HepG2 (cell line): Measurements from ENCODE around the gene IFNA1. TPM values are rescaled to one million over a fixed set of nuclear protein-coding genes. Genes with fewer than 3 reads are reported as not detected.

ENCODE experiments used
- ATAC-seq: fragments of 200-7000 bp; cut with Tn5 transposase; 3 replicates; pipeline ENCODE4 v1.9.1; 2020; ENCODE audit warnings: mild to moderate bottlenecking, moderate library complexity
- BruUV-seq: library from RNA; stranded (reverse); fragments of 400-500 nt; replicated peaks from 2 replicates; lab custom pipeline; 2021; lab: Mats Ljungman, UMichigan
- CTCF ChIA-PET: fragments of 300-600 bp; formaldehyde crosslinking; extraction: SDS; loops from one replicate; lab custom pipeline; 2021; ENCODE audit warnings: low total read pairs, inconsistent platforms, low intra/inter-chr PET ratio; lab: Yijun Ruan, JAX
- POLR2A ChIA-PET: fragments of 350-600 bp; sonication (Branson Sonifier 250); formaldehyde crosslinking; loops from one replicate; lab custom pipeline; 2020; ENCODE audit warnings: antibody characterized with exemption, inconsistent platforms; lab: Yijun Ruan, JAX
- DNase-seq: peaks from one replicate; pipeline ENCODE4 v3.0.0-alpha.2; 2015; ENCODE audit warnings: low spot score
- FAIRE-seq: peaks from 3 replicates; lab custom pipeline; 2011; peaks lifted over from hg19 to GRCh38; lab: Jason Lieb, UNC
- H2AFZ ChIP-seq: one replicate; pipeline ENCODE4 v1.6.1; 2011; ENCODE audit warnings: low read length, inconsistent platforms
- H3K27ac ChIP-seq: fragments of 300-600 bp; 3 replicates; pipeline ENCODE4 v1.8.0; 2011; ENCODE audit warnings: mixed run types, mild to moderate bottlenecking, mixed read lengths, low read length, inconsistent platforms; ENCODE audit not compliant: insufficient read depth; ENCODE audit errors: extremely low read length
- H3K27me3 ChIP-seq, 2 experiments: fragments of 200-600 bp in 1 of 2; 2 replicates in 1 of 2; 3 replicates in 1 of 2; pipeline versions ENCODE4 v1.6.0 to v1.8.0; 2011; ENCODE audit warnings: low read length in 2 of 2, mild to moderate bottlenecking in 2 of 2, moderate library complexity in 2 of 2, inconsistent platforms in 1 of 2; ENCODE audit not compliant: insufficient read depth in 2 of 2, control insufficient read depth in 1 of 2
- H3K36me3 ChIP-seq, 2 experiments: fragments of 200-600 bp in 1 of 2; replicated peaks in 1 of 2; 2 replicates in 1 of 2; 3 replicates in 1 of 2; pipeline versions ENCODE4 v1.5.1 to v1.8.0; 2011; ENCODE audit warnings: low read length in 2 of 2, inconsistent platforms in 1 of 2; ENCODE audit not compliant: insufficient read depth in 2 of 2, control insufficient read depth in 1 of 2
- H3K4me1 ChIP-seq: 2 replicates; pipeline ENCODE4 v1.5.1; 2012; ENCODE audit warnings: low read length, inconsistent platforms; ENCODE audit not compliant: insufficient read depth
- H3K4me2 ChIP-seq: 2 replicates; pipeline ENCODE4 v1.6.0; 2011; ENCODE audit warnings: low read depth, low read length, inconsistent platforms
- H3K4me3 ChIP-seq, 3 experiments: fragments of 200-600 bp in 1 of 3; sonication (generic), shearing (Covaris generic) in 1 of 3; replicated peaks in 1 of 3; 2 replicates each; pipeline ENCODE4 v1.5.1; 2011 to 2016; ENCODE audit warnings: low read length in 3 of 3, inconsistent platforms in 2 of 3, low read depth in 2 of 3, mild to moderate bottlenecking in 2 of 3, control low read depth in 1 of 3, mixed read lengths in 1 of 3; ENCODE audit not compliant: insufficient read depth in 1 of 3
- H3K79me2 ChIP-seq: one replicate; pipeline ENCODE4 v1.6.1; 2011; ENCODE audit warnings: low read length, inconsistent platforms; ENCODE audit not compliant: insufficient read depth
- H3K9ac ChIP-seq: 2 replicates; pipeline ENCODE4 v1.6.0; 2011; ENCODE audit warnings: mild to moderate bottlenecking, low read depth, low read length, inconsistent platforms; ENCODE audit not compliant: insufficient read depth
- H3K9me3 ChIP-seq: 2 replicates; pipeline ENCODE4 v1.5.1; 2012; ENCODE audit warnings: mild to moderate bottlenecking, low read length
- H4K20me1 ChIP-seq: 2 replicates; pipeline ENCODE4 v1.6.0; 2011; ENCODE audit warnings: inconsistent platforms, mild to moderate bottlenecking, low read length, moderate library complexity; ENCODE audit not compliant: insufficient read depth
- ARNT ChIP-seq: fragments of 450-650 bp; IDR thresholded peaks from 2 replicates; pipeline ENCODE4 v1.6.1; 2017
- CREB3 ChIP-seq: sonication (generic); formaldehyde crosslinking; IDR thresholded peaks from 2 replicates; pipeline ENCODE4 v1.5.0; 2020; ENCODE audit warnings: missing genetic modification reagents
- DMTF1 ChIP-seq: sonication (generic); formaldehyde crosslinking; IDR thresholded peaks from 2 replicates; pipeline ENCODE4 v1.4.0; 2020; ENCODE audit warnings: mild to moderate bottlenecking, missing genetic modification reagents
- FOXA3 ChIP-seq: IDR thresholded peaks from 2 replicates; pipeline ENCODE4 v1.6.1; 2016; ENCODE audit warnings: missing genetic modification reagents, missing compliant biosample characterization
- GTF2F1 ChIP-seq: fragments of 150-350 bp; IDR thresholded peaks from 2 replicates; pipeline ENCODE4 v1.6.1; 2014; ENCODE audit warnings: low read length
- KDM4B ChIP-seq: sonication (generic); formaldehyde crosslinking; IDR thresholded peaks from 2 replicates; pipeline ENCODE4 v1.4.0; 2020; ENCODE audit warnings: missing genetic modification reagents
- KMT2B ChIP-seq: IDR thresholded peaks from 2 replicates; pipeline ENCODE4 v1.6.1; 2016; ENCODE audit warnings: missing genetic modification reagents, missing compliant biosample characterization
- MTF2 ChIP-seq: sonication (generic); formaldehyde crosslinking; IDR thresholded peaks from 2 replicates; pipeline ENCODE4 v1.5.0; 2020; ENCODE audit warnings: missing genetic modification reagents, borderline replicate concordance
- NR1H2 ChIP-seq: sonication (generic); formaldehyde crosslinking; IDR thresholded peaks from 2 replicates; pipeline ENCODE4 v1.8.1; 2022; ENCODE audit warnings: low read depth, missing genetic modification reagents, borderline replicate concordance
- THAP7 ChIP-seq: sonication (generic); formaldehyde crosslinking; IDR thresholded peaks from 2 replicates; pipeline ENCODE4 v1.8.1; 2023; ENCODE audit warnings: mild to moderate bottlenecking, missing genetic modification reagents
- TMF1 ChIP-seq: sonication (generic); formaldehyde crosslinking; IDR thresholded peaks from 2 replicates; pipeline ENCODE4 v1.8.1; 2022; ENCODE audit warnings: low read depth, missing genetic modification reagents
- ZFAT ChIP-seq: sonication (generic); formaldehyde crosslinking; conservative IDR thresholded peaks from 2 replicates; pipeline ENCODE4 v1.8.1; 2023; ENCODE audit warnings: missing genetic modification reagents, inconsistent platforms
- ZFP36L2 ChIP-seq: sonication (generic); formaldehyde crosslinking; IDR thresholded peaks from 2 replicates; pipeline ENCODE4 v1.4.0; 2020; ENCODE audit warnings: missing genetic modification reagents
- ZNF224 ChIP-seq: sonication (generic); formaldehyde crosslinking; IDR thresholded peaks from 2 replicates; pipeline ENCODE4 v1.5.0; 2020; ENCODE audit warnings: mild to moderate bottlenecking, missing genetic modification reagents
- ZNF256 ChIP-seq: sonication (generic); formaldehyde crosslinking; conservative IDR thresholded peaks from 2 replicates; pipeline ENCODE4 v1.4.0; 2020; ENCODE audit warnings: missing genetic modification reagents
- ZNF33A ChIP-seq: sonication (generic); formaldehyde crosslinking; IDR thresholded peaks from 2 replicates; pipeline ENCODE4 v1.5.1; 2020; ENCODE audit warnings: missing genetic modification reagents, mild to moderate bottlenecking, moderate library complexity, borderline replicate concordance
- ZNF639 ChIP-seq: conservative IDR thresholded peaks from 2 replicates; pipeline ENCODE4 v1.6.1; 2018; ENCODE audit warnings: missing genetic modification reagents
- WGBS: methylation state at CpG from one replicate; pipeline ENCODE4 v1.1.6; 2017; ENCODE audit warnings: low lambda C conversion rate; 5-methylcytosine and 5-hydroxymethylcytosine counted together
- in situ Hi-C: cut with HindIII; loops from 2 replicates; pipeline ENCODE4 v1.10.0; 2017; ENCODE audit warnings: low pct_unique_long_range_greater_than_20kb; ENCODE audit not compliant: extremely low pct_ligation_motif_present
- intact Hi-C: fragments of 100-400 bp; cut with micrococcal nuclease; formaldehyde crosslinking; loops from one replicate; pipeline ENCODE4 v1.10.0; 2022; ENCODE audit not compliant: unreplicated experiment
- polyA plus RNA-seq, 8 experiments: library from polyadenylated mRNA; depleted of rRNA in 3 of 8; stranded (reverse) in 7 of 8; unstranded in 1 of 8; fragments of >200 nt; fragmentation: Illumina TruSeq in 4 of 8; extraction: Trizol in 4 of 8; gene quantifications; 2 replicates each; pipeline versions ENCODE4 v1.2.1 to v1.2.3, GENCODE V29; 2011 to 2016; ENCODE audit warnings: low read depth in 4 of 8, missing spikeins in 1 of 8, mixed read lengths in 1 of 8; ENCODE audit not compliant: insufficient read depth in 1 of 8
- total RNA-seq, 5 experiments: library from RNA; depleted of rRNA; stranded (reverse); fragments of >200 nt; fragmentation: Illumina TruSeq; extraction: Trizol; gene quantifications; 2 replicates each; pipeline ENCODE4 v1.2.3, GENCODE V29; 2016; ENCODE audit warnings: low read depth in 1 of 5
- TF ChIP-seq, protein P1 (sequence below): sonication (generic); formaldehyde crosslinking; IDR thresholded peaks from 2 replicates; pipeline ENCODE4 v1.5.0; 2020; ENCODE audit warnings: mild to moderate bottlenecking, low read depth, missing genetic modification reagents, borderline replicate concordance

The IFNA1 gene
- total and polyA plus RNA-seq, 2 of the 13 experiments (the other 11 are each of a cell fraction or from before 2014, with no cell fraction given): not detected

DNA sequence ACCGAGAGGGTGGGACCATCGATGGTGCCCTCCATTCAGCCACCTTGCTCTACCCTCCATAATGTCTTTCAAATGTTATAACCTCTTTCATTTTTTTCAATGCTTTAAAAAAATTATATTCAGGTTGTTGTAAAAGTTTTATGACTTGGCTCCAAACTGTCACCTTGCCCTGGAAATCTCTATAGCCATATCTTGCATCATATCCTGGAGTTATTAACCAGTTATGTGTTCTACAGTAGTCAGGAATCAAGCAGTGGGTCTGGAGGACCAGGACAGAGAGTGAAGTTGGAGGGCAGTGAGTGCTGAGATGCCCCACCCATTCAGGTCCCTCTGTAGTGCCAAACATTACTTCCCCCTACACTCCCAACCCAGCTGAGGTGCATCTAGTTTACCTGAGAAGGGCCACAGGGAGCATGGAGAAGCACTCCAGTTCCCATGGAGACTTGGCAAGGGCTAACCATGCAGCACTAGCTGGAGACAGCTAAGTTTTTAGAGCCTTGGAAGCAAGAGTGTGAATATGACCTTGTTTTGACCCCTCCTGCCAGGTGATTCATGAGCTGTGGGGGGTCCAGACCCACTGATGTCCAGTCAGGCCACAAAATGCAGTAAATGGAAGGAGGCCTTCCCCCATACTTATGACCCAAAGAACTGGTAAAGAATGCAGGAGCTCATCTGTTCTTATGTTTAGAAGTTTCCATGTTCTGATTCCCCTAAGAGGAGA, 25.9 kb upstream of the IFNA1 start:
- Histone ChIP-seq H3K79me2 (no peaks in the 10 kb centered on the region), H3K4me1 (no peaks in the 10 kb centered on the region), H2AFZ (no peak overlapping the region), H3K36me3 (no peaks in the 10 kb centered on the region), H4K20me1 (no peaks in the 10 kb centered on the region), H3K27ac (no peak overlapping the region), H3K4me3 (no peak overlapping the region), H3K9me3 (no peaks in the 10 kb centered on the region), H3K27me3 (no peaks in the 10 kb centered on the region), H3K9ac (no peak overlapping the region), H3K4me2 (no peak overlapping the region)
- DNase-seq: no peak
- FAIRE-seq: no peak
- in situ Hi-C loops: no loop called here
- TF ChIP-seq ZNF33A (CRISPR knock-in tag) (no peak), FOXA3 (no peak), TMF1 (no peak), CREB3 (CRISPR knock-in tag) (no peak), THAP7 (no peak), KDM4B (CRISPR knock-in tag) (no peak), MTF2 (CRISPR knock-in tag) (no peak), ZNF224 (CRISPR knock-in tag) (no peak), ZFP36L2 (CRISPR knock-in tag) (no peak), NR1H2 (CRISPR knock-in tag) (no peak), ARNT (no peak), ZNF256 (CRISPR knock-in tag) (no peak), DMTF1 (CRISPR knock-in tag) (no peak), KMT2B (CRISPR knock-in tag) (no peak), ZNF639 (no peak), ZFAT (CRISPR knock-in tag) (no peak), GTF2F1 (no peak)
- TF ChIP-seq, protein P1, sequence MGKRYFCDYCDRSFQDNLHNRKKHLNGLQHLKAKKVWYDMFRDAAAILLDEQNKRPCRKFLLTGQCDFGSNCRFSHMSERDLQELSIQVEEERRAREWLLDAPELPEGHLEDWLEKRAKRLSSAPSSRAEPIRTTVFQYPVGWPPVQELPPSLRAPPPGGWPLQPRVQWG (CRISPR knock-in tag): no peak
- BruUV-seq: no TSS peak
- intact Hi-C loops: no loop called here
- ChIA-PET CTCF (no interaction called here), POLR2A (no interaction called here)
- ATAC-seq: no peak
- WGBS: 0% methylated on average over 2 of the region's 2 CpGs
